Mucosa of descending colon (tissue), 3 donors: ENCODE data around the gene TEX14. TPM values are rescaled to one million over a fixed set of nuclear protein-coding genes. Genes with fewer than 3 reads are reported as not detected.

Source experiments
- ATAC-seq: fragments of 200-7000 bp; cut with Tn5 transposase; one replicate; pipeline ENCODE4 v1.9.1; 2020; ENCODE audit warnings: mild to moderate bottlenecking, moderate library complexity
- DNase-seq, 3 donors: peaks; one replicate each; pipeline ENCODE4 v3.0.0-alpha.2; 2020
- H3K36me3 ChIP-seq: fragments of 200-600 bp; one replicate; pipeline ENCODE4 v1.8.0; 2021; ENCODE audit warnings: low read depth, mild to moderate bottlenecking
- H3K4me1 ChIP-seq: fragments of 200-600 bp; one replicate; pipeline ENCODE4 v1.8.0; 2021; ENCODE audit warnings: low read depth, mild to moderate bottlenecking
- H3K4me3 ChIP-seq: fragments of 200-600 bp; one replicate; pipeline ENCODE4 v1.8.0; 2021; ENCODE audit warnings: mild to moderate bottlenecking
- H3K9me3 ChIP-seq: fragments of 200-600 bp; one replicate; pipeline ENCODE4 v1.8.0; 2021; ENCODE audit warnings: mild to moderate bottlenecking
- intact Hi-C, 2 donors: fragments of 100-400 bp; cut with DNase I in 1 of 2; cut with micrococcal nuclease in 1 of 2; formaldehyde crosslinking; loops; one replicate each; pipeline versions ENCODE4 v1.11.0 to v1.11.1; 2022; cut with DNase I, micrococcal nuclease
- total RNA-seq, 3 donors: library from RNA; stranded (reverse); fragmentation: NEBNext Ultra II Directional in 2 of 3; extraction: Animal tissue kit (Norgen Biotek cat#: 25700) in 2 of 3; gene quantifications; one replicate each; pipeline versions ENCODE4 v1.2.1 to v1.2.4, GENCODE V29; 2021 to 2023
- TF ChIP-seq, protein P1 (sequence below): fragments of 200-600 bp; IDR thresholded peaks from one replicate; pipeline ENCODE4 v1.8.0; 2022; ENCODE audit warnings: antibody characterized with exemption, mild to moderate bottlenecking
- donor health status: DM: no; HTN: no; CAD: no; lungs with moderate emphysema.
- donor health status: DM: no; HTN: no; CAD: no.
- donor health status: DM: no; HTN: yes; CAD: no.

The TEX14 gene
- total RNA-seq, 3 donors from 2014 or later, result 0.28 TPM; not detected in 2

DNA sequence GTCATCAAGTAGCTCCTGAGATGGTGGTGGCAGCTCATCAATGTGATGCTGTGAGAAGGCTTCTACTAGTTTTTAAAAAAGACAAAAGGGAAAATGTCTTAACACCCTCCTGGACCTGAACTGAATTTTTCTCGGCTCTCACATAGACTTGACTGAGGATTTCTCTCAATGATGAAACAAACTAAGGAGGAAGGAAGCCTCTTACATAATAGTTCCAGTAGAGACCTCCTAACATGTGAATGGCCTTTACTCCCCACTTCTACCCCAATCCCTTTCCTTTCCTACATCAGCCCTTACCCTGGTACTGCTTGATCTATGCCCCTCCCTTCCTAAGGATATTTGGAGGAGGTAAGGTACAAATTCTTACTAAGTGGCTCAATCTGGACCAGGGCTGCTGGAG lies 122.6 kb downstream of the TEX14 start:
- no peaks in the 10 kb centered on the region for H3K4me1 ChIP-seq
- ATAC-seq, result no peak
- H3K9me3 ChIP-seq, result no peaks in the 10 kb centered on the region
- TF ChIP-seq, protein P1, sequence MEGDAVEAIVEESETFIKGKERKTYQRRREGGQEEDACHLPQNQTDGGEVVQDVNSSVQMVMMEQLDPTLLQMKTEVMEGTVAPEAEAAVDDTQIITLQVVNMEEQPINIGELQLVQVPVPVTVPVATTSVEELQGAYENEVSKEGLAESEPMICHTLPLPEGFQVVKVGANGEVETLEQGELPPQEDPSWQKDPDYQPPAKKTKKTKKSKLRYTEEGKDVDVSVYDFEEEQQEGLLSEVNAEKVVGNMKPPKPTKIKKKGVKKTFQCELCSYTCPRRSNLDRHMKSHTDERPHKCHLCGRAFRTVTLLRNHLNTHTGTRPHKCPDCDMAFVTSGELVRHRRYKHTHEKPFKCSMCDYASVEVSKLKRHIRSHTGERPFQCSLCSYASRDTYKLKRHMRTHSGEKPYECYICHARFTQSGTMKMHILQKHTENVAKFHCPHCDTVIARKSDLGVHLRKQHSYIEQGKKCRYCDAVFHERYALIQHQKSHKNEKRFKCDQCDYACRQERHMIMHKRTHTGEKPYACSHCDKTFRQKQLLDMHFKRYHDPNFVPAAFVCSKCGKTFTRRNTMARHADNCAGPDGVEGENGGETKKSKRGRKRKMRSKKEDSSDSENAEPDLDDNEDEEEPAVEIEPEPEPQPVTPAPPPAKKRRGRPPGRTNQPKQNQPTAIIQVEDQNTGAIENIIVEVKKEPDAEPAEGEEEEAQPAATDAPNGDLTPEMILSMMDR, result no peak
- DNase-seq, result no peak
- no peak overlapping the region for H3K4me3 ChIP-seq
- intact Hi-C loops, result no loop called here
- no peaks in the 10 kb centered on the region for H3K36me3 ChIP-seq

DNA sequence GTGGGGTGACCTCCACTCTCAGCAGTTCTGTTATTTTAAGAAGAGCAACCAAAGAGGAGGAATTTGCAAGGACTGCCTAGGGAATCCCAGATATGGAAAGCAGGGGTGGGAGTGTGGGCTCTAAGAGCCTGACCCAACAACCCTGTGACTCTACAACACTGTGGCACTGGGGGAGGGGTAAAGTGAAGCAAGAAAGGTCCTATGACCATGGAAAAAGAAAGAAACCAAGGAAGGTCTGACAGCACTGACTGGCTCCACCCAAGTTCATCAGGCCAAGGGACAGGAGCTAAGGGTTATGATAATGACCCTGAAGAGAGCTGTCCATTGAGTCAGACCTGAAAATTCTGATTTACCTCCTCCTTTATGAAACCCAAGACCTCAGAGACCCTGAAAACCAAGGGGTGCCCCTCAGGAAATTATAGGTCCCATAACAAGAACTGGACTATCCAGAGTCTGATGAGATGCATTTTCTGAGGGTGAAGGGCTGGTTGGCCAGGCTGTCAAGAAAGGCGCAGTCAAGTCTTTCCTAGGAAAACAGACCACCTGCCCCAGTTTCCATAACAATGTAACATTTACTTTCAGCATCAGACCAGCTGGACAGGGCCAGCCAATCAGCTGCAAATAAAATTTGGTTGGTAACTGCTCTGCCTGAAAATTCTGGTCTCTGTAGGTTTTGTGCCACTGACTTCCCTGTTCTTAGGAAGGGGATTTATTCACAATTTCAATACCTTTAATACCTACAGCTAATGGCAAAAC lies 123.6 kb downstream of the TEX14 start:
- Histone ChIP-seq H3K9me3 (no peaks in the 10 kb centered on the region), H3K4me3 (no peak overlapping the region), H3K4me1 (no peaks in the 10 kb centered on the region), H3K36me3 (no peaks in the 10 kb centered on the region)
- intact Hi-C loops, result no loop called here
- ATAC-seq, result no peak
- TF ChIP-seq, protein P1, result no peak
- DNase-seq, result no peak

DNA sequence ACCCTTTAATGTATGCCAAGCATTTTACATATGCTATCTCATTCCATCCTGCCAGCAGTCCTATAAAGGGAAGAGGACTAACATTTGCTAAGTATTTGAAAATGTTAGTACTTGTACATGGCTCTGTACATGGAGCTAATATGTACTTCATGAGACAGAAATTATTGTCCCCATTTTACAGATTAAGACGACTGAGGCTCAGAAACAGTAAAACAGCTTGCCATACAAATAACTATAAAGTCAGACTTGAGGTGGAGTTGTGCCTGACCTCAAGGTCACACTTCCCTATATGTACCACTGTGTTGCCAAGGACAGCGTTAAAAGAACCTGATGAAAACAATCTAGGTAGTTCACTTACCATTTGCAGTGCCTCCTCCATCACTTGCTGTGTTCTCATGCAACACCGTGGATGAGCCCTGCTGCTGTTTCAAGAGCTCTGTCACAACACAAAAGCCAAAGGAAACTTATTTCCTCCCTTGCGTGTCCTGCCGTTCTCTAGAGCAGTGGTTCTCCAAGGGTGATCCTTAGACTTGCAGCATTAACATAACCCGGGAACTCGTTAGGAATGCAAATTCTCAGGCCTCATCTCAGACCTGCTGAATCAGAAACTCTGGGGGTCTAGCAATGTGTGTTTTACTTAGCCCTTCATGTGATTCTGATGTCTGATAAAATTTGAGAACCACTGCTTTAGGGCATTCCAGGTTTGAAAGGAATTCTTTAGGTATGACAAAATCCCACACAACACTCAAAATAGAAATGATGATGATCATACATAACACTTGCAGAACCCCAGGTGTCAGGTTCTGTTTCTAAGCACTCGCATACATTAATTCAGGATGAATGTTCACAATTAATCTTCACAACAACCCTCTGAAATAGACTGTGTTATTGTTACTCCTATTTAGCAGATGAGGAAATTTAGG lies 126.2 kb downstream of the TEX14 start:
- TF ChIP-seq, protein P1, result no peak
- DNase-seq (no peak), ATAC-seq (no peak)
- Histone ChIP-seq H3K4me1 (no peaks in the 10 kb centered on the region), H3K4me3 (no peak overlapping the region), H3K9me3 (no peaks in the 10 kb centered on the region), H3K36me3 (no peaks in the 10 kb centered on the region)
- intact Hi-C loops, result no loop called here

DNA sequence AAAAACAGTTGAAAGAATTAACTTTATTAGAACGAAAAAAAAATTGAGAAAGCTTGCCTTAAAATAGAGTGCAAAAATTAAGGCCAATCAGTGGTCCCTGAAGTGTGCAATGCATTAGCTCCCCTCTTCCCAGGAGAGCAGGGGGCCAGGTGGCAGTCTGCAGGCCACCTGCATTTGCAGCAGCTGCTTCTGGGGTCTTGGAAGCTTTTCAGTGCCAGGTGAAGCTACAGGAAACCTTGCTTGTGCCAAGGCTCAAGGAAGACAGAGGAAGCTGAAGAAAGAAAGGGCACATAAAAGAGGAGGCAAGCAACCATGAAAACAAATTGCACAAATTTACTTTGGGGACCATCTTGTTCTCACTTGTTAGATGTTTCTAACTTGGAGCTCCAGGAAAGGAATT lies 126.9 kb downstream of the TEX14 start:
- H3K4me1 ChIP-seq, result no peaks in the 10 kb centered on the region
- H3K36me3 ChIP-seq, result no peaks in the 10 kb centered on the region
- no peak for DNase-seq
- intact Hi-C loops, result no loop called here
- no peak overlapping the region for H3K4me3 ChIP-seq
- ATAC-seq, result no peak
- TF ChIP-seq, protein P1, result no peak
- no peaks in the 10 kb centered on the region for H3K9me3 ChIP-seq

DNA sequence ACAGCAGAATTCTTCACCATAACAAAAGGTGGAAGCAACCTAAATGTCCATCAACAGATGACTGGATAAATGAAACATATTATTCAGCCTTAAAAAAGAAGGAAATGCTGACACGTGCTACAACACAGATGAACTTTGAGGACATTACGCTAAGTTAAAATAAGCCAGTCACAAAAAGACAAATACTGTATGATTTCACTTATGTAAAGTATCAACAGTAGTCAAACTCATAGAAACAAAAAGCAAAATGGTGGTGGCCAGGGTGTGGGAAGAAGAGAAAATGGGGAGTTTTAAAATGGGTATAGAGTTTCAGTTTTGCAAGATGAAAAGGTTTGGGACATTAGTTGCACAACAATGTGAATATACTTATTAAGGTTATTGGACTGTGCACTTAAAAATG lies 127.6 kb downstream of the TEX14 start:
- Histone ChIP-seq H3K4me1 (no peaks in the 10 kb centered on the region), H3K36me3 (no peaks in the 10 kb centered on the region), H3K4me3 (no peak overlapping the region), H3K9me3 (no peaks in the 10 kb centered on the region)
- TF ChIP-seq, protein P1, result no peak
- intact Hi-C loops, result no loop called here
- DNase-seq (no peak), ATAC-seq (no peak)
